Fibroblast of villous mesenchyme (primary cell): ENCODE results near the gene MACROD2. TPM values are rescaled to one million over a fixed set of nuclear protein-coding genes. Genes with fewer than 3 reads are reported as not detected.

Source experiments
- DNase-seq: peaks from one replicate; pipeline ENCODE4 v3.0.0-alpha.2; 2010; ENCODE audit warnings: low read depth
- H3K4me3 ChIP-seq: 2 replicates; pipeline ENCODE4 v1.5.1; 2011; ENCODE audit warnings: low read depth, mild to moderate bottlenecking, low read length
- total RNA-seq: library from RNA; depleted of rRNA; stranded (reverse); fragments of >200 nt; gene quantifications from 2 replicates; pipeline ENCODE4 v1.2.3, GENCODE V29; 2012
- TF ChIP-seq, protein P1 (sequence below): IDR thresholded peaks from 2 replicates; pipeline ENCODE4 v1.5.1; 2012; ENCODE audit warnings: low read depth, mild to moderate bottlenecking, low read length; ENCODE audit not compliant: insufficient read depth

Gene MACROD2
- total RNA-seq, 1 donor, result 1.7 TPM

DNA sequence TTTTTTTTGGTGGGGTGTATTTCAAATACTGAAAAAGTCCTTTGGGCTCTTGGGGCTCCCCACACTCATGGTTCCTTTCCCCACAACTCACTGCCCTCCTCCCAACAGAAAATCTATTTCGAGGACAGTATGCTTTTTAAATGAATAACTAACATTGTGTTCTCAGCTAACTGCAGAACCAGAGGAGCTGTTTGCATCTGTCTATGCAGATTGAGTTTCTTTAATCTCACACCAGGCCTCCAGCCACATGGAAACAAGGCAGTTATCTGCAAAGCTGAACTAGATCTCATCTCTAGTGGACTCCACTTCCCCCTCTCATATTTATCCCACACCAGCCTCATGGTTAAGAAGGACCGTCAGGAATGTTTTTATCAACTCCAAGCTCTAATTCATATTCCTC is 1622.8 kb downstream of the MACROD2 start:
- DNase-seq, result no peak
- TF ChIP-seq, protein P1, sequence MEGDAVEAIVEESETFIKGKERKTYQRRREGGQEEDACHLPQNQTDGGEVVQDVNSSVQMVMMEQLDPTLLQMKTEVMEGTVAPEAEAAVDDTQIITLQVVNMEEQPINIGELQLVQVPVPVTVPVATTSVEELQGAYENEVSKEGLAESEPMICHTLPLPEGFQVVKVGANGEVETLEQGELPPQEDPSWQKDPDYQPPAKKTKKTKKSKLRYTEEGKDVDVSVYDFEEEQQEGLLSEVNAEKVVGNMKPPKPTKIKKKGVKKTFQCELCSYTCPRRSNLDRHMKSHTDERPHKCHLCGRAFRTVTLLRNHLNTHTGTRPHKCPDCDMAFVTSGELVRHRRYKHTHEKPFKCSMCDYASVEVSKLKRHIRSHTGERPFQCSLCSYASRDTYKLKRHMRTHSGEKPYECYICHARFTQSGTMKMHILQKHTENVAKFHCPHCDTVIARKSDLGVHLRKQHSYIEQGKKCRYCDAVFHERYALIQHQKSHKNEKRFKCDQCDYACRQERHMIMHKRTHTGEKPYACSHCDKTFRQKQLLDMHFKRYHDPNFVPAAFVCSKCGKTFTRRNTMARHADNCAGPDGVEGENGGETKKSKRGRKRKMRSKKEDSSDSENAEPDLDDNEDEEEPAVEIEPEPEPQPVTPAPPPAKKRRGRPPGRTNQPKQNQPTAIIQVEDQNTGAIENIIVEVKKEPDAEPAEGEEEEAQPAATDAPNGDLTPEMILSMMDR, result no peak
- no peak overlapping the region for H3K4me3 ChIP-seq

DNA sequence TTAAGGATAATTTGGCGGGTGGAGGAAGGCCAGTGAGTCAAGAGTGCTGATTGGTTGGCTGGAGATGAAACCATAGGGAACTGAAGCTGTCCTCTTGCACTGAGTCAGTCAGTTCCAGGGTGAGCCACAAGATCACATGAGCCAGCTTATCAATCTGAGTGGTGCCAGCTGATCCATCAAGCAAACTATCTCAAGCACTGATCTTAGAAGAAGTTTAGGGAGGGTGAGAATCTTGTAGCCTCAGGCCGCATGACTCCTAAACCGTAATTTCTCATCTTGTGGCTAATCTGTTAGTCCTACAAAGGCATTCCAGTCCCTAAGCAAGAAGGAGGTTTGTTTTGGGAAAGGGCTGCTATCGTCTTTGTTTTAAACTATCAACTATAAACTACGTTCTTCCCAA is 1623.6 kb downstream of the MACROD2 start:
- TF ChIP-seq, protein P1, result no peak
- no peak for DNase-seq
- no peak overlapping the region for H3K4me3 ChIP-seq

DNA sequence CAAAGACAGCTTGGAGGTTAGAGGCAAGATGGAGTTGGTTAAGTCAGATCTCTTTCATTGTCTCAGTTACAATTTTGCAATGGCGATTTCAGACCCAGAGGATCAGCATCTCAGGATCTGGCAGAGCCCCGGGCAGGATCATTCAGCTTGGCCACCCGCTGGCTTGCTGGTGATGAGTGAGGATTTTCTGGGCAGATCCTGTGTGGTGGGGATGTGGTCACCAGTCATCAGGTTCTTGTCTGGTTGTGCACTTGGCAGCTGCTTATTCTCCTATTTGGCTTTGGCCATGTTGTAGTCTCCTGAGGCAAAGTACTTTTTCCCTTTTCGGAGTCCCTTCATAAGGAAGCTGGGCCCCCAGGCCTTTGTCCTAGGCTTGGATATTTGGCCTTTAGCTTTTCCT is 1624.0 kb downstream of the MACROD2 start:
- TF ChIP-seq, protein P1, result no peak
- DNase-seq, result no peak

DNA sequence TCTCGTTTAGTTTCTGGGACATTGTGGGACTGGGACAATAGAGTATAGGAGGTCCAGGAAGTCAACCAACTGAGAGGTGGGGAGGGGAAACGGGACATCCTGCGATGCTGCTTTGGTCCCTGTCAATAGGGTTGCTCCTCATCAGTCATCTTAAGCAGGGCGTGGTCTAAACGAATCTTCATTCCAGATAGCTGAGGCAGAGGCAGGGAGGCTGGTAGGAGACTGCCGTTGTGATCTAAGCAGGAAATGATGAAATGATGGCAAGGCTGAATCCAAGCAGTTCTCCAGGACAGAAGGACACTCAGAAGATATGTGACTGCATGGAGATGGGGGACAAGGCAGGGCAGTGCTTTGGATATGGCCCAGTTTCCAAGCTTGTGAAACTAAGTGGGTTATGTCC is 1624.5 kb downstream of the MACROD2 start:
- H3K4me3 ChIP-seq, result no peak overlapping the region
- DNase-seq, result no peak
- TF ChIP-seq, protein P1, result no peak

More for the DNA sequence above, 1624.0 kb downstream of the MACROD2 start:
- no peak overlapping the region for H3K4me3 ChIP-seq

DNA sequence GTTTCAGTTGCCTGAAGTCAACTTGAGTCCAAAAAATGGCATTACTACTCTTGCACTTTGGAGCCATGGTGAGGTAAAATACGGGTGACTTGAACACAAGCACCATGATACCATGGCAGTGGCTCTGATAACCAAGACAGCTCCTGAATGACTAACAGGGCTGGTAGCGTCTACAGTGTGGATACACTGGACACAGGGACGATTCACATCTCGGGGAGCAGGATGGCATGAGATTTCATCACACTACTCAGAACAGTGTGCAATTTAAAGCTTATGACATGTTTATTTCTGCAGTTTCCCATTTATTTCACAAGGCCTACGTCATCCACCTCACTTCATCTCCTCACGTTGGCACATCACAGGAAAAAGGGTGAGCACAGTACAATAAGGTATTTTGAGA is 1627.1 kb downstream of the MACROD2 start:
- no peak for DNase-seq
- TF ChIP-seq, protein P1, result no peak
- H3K4me3 ChIP-seq, result no peak overlapping the region

DNA sequence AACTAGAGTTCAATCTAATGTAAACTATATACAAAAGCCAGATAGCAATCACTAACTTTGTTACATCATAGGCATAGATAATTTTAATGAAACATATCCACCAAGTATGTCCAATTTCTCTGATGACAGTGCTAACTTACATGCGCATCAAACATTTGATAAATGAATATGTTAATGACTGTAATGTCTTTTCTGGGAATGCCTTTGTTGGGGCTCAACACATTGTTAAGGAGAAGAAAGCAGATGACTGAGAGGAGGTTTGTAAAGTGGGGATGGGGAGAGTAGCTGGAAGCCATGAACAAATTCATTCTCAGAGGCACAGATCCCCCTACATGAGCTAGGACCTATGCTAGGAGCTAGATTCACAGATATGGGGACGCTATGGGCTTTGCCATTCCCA is 1627.9 kb downstream of the MACROD2 start:
- no peak for DNase-seq
- TF ChIP-seq, protein P1, result no peak
- H3K4me3 ChIP-seq, result no peak overlapping the region

DNA sequence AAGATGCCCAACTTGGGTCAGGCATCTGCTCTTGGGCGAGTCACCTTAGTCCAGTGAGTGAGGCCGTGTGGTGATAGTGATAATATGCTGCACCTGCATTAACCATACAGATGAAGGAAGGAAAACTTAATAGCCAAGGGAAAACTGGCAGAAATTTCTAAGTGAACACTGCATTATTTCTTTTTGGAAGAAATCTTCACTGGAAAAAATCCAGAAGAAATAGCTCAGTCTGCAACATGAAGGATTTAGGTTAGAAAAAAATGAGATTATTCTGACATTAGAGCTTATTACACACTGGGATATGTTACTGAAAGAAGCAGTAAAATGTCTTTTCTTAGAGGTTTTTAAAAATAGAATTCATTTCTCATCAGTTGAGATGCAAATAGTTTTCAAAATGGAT is 1630.7 kb downstream of the MACROD2 start:
- no peak for DNase-seq
- TF ChIP-seq, protein P1, result no peak

More for the DNA sequence above, 1630.7 kb downstream of the MACROD2 start:
- no peak overlapping the region for H3K4me3 ChIP-seq
